Posterior vena cava (tissue), 2 donors: ENCODE results near the gene CYSLTR2. TPM values are rescaled to one million over a fixed set of nuclear protein-coding genes. Genes with fewer than 3 reads are reported as not detected.
"Not testable (repeated sequence)": the region's sequence is repeated elsewhere in the genome, so short reads cannot be mapped to it uniquely, and the experiment has no call there.

ENCODE experiments used
- DNase-seq: peaks from one replicate; pipeline ENCODE4 v3.0.0-alpha.2; 2020; ENCODE audit warnings: low spot score
- intact Hi-C, 2 donors: fragments of 100-400 bp; cut with DNase I; formaldehyde crosslinking; loops; one replicate each; pipeline versions ENCODE4 v1.14.1 to v1.14.2; 2022 to 2023
- total RNA-seq, 2 donors: library from RNA; stranded (reverse); fragmentation: NEBNext Ultra II Directional; extraction: Animal tissue kit (Norgen Biotek cat#: 25700); gene quantifications; one replicate each; pipeline ENCODE4 v1.2.1, GENCODE V29; 2021
- donor health status: DM: yes; HTN: yes; CAD: no.
- donor health status: DM: yes; HTN: yes; CAD: no.

Gene CYSLTR2
- total RNA-seq, 2 donors from 2014 or later: 0.86 to 2.2 TPM

- intact Hi-C loops: no loop called here
- DNase-seq: no peak
Observed at GRCh38 chr13:48680756-48681392, 27.1 kb downstream of the CYSLTR2 start.

GRCh38 chr13:48681905-48682304 is 28.2 kb downstream of the CYSLTR2 start:
- intact Hi-C loops: no loop called here

GRCh38 chr13:48682436-48682835 is 28.7 kb downstream of the CYSLTR2 start:
- no peak for DNase-seq
- intact Hi-C loops: no loop called here

More at GRCh38 chr13:48681905-48682304, 28.2 kb downstream of the CYSLTR2 start:
- DNase-seq: no peak

- no peak for DNase-seq
- intact Hi-C loops: no loop called here
Observed at GRCh38 chr13:48686636-48687210, 33.0 kb downstream of the CYSLTR2 start.

- DNase-seq: no peak
- intact Hi-C loops: no loop called here
Observed at GRCh38 chr13:48687249-48687648, 33.5 kb downstream of the CYSLTR2 start.

- intact Hi-C loops: no loop called here
- DNase-seq: no peak
Observed at GRCh38 chr13:48693998-48694397, 40.3 kb downstream of the CYSLTR2 start.

GRCh38 chr13:48695776-48696175 is 42.0 kb downstream of the CYSLTR2 start:
- no peak for DNase-seq
- intact Hi-C loops: no loop called here

- DNase-seq, intact Hi-C loops: not testable (repeated sequence)
Observed at GRCh38 chr13:48696676-48697075, 42.9 kb downstream of the CYSLTR2 start.

- no peak for DNase-seq
- intact Hi-C loops: no loop called here
Observed at GRCh38 chr13:48707405-48707804, 53.7 kb downstream of the CYSLTR2 start.

GRCh38 chr13:48708764-48709163 is 55.0 kb downstream of the CYSLTR2 start:
- DNase-seq: no peak
- intact Hi-C loops: no loop called here

GRCh38 chr13:48709213-48709612 is 55.5 kb downstream of the CYSLTR2 start:
- no peak for DNase-seq

GRCh38 chr13:48710160-48710559 is 56.4 kb downstream of the CYSLTR2 start:
- intact Hi-C loops: no loop called here
- DNase-seq: no peak

More at GRCh38 chr13:48709213-48709612, 55.5 kb downstream of the CYSLTR2 start:
- intact Hi-C loops: no loop called here

- no peak for DNase-seq
- intact Hi-C loops: no loop called here
Observed at GRCh38 chr13:48712141-48712540, 58.4 kb downstream of the CYSLTR2 start.

GRCh38 chr13:48715977-48716376 is 62.2 kb downstream of the CYSLTR2 start:
- no peak for DNase-seq

GRCh38 chr13:48720621-48721020 is 66.9 kb downstream of the CYSLTR2 start:
- DNase-seq: no peak
- intact Hi-C loops: no loop called here

More at GRCh38 chr13:48715977-48716376, 62.2 kb downstream of the CYSLTR2 start:
- intact Hi-C loops: no loop called here

- DNase-seq: no peak
- intact Hi-C loops: no loop called here
Observed at GRCh38 chr13:48723168-48723567, 69.4 kb downstream of the CYSLTR2 start.

- intact Hi-C loops: no loop called here
- DNase-seq: no peak
Observed at GRCh38 chr13:48725271-48725670, 71.5 kb downstream of the CYSLTR2 start.

GRCh38 chr13:48726711-48727110 is 73.0 kb downstream of the CYSLTR2 start:
- DNase-seq: no peak
- intact Hi-C loops: no loop called here

- no peak for DNase-seq
Observed at GRCh38 chr13:48727241-48728011, 73.7 kb downstream of the CYSLTR2 start.

GRCh38 chr13:48728226-48728625 is 74.5 kb downstream of the CYSLTR2 start:
- no peak for DNase-seq
- intact Hi-C loops: no loop called here

More at GRCh38 chr13:48727241-48728011, 73.7 kb downstream of the CYSLTR2 start:
- intact Hi-C loops: no loop called here
